Measurements from ENCODE around the gene UBQLN3.

Gene UBQLN3

DNA sequence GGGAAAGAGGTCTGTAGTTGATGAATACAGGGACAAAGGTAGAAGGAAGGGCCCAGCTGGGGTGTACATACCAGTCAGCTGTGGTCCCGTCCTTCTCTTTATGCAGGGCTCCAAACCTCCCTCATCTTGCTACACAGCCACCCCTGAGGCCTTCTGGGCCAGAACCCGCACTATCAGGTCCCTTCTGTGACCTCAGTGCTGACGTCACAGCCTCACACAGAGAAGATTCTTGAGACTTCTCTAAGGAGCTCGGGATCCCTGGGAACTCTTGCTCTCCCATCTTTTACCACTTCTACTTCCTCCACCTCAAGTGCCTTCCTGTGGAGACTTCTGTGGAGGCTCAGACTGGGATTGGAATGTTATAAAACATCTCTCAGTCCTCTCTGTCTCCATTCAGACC, at the start of gene UBQLN3:
Gene UBQLN3, minus strand, starts transcription at position 155 of the 400 bp plus-strand sequence. CDS start 399 bp downstream, outside the sequence.
- no peak for DNase-seq (ENCODE audit: low spot score)

DNA sequence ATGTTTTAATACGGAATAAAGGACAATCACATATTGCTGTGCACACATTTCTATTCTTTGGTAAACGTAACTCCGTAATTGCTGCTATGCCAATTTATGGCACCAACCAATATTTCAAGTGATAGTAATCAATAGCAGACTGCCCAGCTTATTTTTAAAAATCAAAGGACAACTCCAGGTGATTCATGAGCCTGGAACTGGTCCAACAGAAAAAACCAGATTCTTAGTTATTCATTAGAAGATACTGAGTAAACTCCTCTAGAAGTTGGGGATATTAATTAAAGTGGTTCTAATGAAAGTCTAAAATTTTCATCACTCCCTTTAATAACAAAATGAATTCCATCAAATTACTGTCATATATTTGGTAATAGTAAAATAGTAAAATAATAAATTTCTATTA, 48.0 kb upstream of the UBQLN3 start:
- no peak for DNase-seq (ENCODE audit: low spot score)

DNA sequence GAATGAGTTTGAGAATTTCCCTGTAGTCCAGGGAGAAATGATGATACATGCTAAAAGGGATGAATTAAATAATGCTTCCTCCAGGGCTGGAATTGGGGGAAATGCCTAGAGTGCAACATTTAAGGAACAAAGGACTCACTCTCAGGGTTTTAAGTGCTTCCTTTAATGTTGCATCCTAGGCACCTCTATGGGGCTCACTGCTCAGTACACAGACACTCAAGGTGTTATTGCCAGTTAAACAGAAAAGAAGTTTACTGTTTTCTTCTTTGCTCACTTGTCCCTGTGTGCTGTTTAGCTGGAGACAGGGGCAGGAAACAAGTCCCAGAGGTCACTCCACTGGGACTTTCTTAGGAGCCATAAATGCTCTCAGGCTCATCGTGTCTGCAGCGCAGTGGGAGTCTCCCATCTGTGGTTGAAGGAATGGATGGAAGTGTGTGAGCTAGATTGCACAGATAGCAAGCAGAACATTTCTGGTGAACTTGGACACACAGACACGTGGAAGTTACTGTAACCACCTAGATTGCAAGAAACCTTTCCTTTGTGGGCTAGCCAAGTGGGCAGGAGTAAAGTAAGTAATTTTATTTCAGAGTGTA, 46.9 kb upstream of the UBQLN3 start:
- DNase-seq (ENCODE audit: low spot score) = no peak

DNA sequence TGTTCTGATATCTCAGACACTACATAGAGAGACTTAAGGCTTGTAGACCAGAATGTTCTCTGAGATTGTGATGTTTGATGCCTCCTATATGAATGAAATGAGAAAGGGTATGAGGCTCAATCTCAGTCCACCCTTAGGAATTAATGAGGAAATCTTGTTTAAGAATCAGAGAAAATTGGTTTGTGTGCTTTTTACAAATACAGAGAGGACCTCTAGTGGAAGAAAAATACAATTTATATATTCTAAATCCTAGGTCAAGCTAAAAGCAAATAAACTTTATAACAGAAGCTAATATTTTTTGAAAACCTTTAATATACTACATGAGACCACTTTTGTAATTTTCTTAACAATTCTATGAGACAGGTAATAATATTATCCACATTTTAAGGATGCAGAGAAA, 43.6 kb upstream of the UBQLN3 start:
- DNase-seq (ENCODE audit: low spot score) = no peak

DNA sequence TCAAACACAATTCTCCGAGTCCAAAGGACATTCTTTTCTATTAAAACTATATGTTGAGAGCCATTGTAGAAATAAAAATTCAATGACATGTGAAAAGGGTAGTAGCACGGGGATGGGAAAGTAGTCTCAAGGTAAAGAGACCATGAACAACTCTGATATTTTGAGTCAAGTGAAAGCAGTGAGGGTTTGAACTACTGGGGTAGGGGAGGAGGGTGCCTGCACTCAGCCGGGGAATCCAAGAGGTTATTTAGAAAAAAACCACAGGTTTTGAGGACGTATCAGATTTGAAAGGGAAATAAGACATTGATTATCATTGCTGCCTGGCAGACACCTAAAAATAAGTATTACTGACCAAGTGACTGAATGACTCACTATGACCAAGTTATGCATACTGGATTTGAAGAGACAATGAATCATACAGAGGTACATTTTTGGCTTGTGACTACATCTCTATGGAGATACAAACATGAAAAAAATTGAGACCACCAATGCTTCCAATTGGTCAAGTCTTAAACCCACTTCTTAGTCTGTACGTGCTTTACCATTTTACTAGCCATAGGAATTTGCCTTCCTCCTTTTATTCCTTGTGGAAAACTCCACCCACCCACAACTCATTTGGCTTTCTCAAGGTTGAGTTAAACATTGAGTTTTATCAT, 40.8 kb upstream of the UBQLN3 start:
- DNase-seq (ENCODE audit: low spot score) = no peak

DNA sequence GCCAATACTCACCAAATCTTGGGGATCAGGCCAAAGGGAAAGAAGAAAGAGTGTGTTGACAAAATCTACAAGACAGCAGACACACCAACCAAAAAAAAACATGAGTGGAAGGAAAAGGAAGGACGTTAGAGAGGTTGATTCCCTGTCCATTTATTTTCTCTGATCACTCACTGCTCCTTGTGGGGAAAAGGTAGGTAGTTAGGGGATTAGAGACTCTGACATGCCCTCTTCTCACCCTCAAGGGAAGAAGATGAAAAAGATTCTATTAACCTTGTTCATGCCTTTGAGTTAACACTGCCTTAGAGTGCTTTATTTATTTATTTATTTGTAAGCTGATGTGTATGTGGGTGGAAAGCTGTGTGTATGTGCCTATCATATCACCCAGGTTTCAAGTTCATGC, 38.7 kb upstream of the UBQLN3 start, which contains the start of gene OR52H1:
Gene OR52H1, minus strand, starts transcription at position 101 of the 400 bp plus-strand sequence. CDS start 3,035 bp downstream, outside the sequence.
- no peak for DNase-seq (ENCODE audit: low spot score)

DNA sequence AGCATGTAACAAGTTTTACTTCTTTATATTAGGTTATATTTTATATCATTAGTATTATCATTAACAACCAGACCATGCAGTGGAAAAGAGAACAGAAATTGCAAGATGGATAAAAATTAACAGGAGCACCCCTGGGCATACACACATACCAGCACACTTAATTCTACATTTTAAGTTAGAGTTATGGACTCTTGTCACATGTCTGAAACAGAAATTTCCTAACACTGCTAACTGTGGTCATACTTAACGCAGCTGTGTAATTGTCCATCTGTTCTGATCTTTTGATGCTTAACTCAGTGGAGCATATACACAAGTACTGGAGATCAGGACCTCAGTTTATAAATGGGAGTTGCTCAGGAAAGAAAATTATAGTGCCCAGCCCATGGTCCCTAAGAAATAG, 38.2 kb upstream of the UBQLN3 start:
- no peak for DNase-seq (ENCODE audit: low spot score)

DNA sequence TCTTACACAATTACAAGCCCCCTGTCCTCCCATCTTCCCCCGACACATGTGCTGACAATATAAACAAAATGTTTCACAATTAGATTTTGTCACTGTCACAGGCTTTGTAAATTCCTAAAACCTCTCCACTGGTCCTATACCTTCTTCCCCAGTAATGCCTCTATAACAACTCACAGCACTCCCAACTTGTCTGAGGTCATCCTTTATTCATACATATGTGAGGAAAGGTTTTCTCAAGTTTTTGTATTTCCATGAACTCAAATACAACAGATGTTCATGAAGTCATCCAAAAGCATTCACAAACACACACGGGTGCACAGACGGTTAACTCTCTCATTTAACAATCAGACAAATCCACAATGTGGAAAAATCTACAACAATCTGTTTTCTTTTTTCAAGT, 36.7 kb upstream of the UBQLN3 start:
- no peak for DNase-seq (ENCODE audit: low spot score)

DNA sequence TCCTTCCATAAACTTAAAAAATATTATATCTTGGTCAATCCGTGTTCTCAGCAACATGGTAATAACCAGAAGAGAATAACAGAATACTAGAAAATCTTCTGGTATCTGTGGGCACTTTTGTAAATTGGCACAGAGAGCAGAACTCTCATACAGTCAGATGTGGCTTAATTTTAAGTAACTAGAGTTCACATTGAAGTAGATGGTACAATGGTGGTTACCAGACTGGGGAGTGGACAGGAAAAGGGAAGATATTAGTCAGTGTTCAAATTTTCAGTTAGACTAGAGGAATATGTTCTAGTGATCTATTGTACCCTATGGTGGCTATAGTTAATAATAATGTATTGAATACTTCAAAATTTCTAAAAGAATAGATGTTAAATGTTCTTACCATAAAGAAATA, 31.7 kb upstream of the UBQLN3 start:
- DNase-seq (ENCODE audit: low spot score) = no peak

DNA sequence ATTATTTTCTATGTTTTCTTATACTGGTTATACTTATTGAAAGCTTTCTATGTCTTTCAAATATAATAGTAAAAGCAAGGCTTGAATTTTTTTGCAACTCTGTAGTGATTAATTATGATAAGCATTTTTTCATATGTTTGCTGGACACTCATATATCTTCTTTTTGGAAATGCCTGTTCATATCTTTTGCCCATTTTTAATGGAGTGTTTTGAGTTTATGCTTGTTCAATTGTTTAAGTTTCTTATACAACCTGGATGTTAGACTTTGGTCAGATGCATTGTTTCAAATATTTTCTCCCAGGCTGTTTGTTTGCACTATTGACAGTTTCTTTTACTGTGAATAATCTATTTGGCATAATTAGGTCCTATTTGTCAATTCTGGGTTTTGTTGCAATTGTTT, 26.7 kb upstream of the UBQLN3 start:
- no peak for DNase-seq (ENCODE audit: low spot score)

DNA sequence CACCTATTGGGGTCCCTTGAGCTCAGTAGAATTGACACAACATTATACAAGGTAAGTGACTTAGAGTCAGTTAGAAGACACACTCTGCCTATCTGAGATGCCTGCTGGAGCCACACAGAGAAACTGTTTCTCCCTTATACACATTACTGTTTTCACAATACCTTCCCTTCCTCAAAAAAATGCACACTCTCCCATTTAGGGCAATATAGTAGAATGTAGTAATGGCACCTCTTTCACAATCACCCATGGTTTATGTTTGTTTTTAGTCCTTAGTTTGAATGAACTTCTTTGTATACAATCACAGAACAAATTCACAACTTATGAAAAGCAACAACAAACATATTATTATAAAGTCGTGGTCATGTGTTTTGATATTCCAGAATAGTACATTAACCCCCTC, 24.3 kb upstream of the UBQLN3 start:
- no peak for DNase-seq (ENCODE audit: low spot score)

DNA sequence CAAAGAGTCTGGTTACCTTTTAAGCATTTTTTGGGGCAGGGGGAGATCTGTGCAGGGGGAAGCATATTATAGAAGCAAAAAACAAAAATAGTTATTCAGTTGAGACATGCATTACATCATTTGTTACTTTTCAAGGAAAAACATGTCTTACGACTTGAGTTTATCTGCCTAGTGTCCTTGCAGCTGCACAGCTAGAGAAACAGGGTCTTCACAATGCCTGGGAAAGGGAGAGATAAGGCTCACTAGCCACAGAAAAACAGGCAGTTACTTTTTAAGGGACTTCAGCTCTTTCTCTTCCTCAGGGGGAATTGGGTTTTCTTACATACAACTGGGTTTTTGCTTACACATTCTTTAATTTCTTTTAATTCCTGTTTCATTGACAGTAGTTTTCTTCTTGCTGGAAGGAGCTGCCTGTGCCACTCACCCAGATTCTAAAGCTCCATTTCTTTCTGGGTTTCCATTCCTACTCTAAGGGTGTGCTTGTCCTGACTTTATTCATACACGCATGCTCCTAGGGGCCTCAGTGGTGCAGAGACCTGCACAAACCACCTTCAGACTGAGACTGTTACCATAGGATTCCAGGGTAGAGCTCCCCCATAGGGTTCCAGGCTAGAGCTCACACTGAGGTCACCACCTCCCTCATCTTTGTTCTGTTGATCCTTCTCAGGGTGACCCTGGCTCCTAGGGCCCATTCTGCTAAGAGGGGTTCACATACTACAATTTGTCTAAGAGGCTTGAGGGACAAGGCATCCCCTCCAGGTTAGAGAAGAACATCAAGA, 21.5 kb upstream of the UBQLN3 start:
- DNase-seq (ENCODE audit: low spot score) = no peak

DNA sequence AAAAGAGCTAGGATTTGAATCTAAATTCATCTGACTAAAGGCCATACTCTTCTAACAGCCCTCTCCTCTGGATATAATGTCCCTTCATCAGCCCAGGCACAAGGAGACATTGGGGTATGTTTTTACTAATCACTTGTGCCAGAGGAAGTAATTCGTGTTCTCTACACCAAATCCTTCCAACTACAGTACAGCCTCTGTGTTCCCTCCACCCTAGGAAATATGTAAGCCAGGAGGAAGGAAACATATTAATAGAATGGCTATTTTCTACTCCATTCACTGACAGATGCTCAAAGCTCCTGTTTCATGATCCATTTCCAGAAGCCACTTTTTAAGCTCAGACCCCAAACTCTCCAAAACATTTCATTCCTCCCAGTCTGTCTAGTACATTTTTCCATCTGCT, 18.7 kb upstream of the UBQLN3 start:
- no peak for DNase-seq (ENCODE audit: low spot score)

DNA sequence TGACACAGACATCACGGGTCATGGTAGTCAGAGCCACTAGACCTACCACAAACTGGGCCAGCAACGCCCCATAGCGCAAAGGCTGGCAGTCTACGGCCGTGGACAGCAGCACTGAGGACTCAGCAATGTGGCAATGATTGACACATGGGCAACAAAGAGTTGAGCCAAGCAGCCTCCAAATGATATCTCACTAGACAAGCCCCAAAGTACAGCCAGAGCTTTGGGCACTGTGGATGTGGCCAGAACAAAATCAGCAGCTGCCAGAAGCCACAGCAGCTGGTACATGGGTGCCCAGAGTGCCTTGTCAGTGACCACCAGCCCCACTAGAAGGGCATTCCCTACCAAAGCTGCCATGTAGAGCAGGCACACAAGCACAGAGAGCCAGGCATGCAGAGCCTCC, 18.0 kb upstream of the UBQLN3 start:
- DNase-seq (ENCODE audit: low spot score) = no peak

DNA sequence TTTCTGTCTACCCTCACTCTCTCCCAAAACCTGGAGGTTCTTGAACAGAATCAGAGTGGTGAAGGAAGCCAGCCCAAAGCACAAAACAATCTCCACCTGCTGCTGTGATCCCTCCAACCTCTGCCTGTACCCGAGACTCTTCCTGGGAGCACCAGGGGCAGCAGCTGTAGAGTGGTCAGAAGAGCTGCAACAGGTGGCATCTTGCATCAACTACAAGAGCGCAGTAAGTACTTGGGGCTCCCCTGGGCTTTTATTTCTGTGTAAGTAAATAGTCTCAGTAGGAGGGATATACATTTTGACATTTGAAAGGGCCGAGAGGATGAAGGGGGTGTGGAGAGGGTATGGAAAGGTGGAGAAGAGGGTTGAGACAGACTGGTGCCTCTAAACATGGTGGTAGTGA, 15.0 kb upstream of the UBQLN3 start:
- DNase-seq (ENCODE audit: low spot score) = no peak

DNA sequence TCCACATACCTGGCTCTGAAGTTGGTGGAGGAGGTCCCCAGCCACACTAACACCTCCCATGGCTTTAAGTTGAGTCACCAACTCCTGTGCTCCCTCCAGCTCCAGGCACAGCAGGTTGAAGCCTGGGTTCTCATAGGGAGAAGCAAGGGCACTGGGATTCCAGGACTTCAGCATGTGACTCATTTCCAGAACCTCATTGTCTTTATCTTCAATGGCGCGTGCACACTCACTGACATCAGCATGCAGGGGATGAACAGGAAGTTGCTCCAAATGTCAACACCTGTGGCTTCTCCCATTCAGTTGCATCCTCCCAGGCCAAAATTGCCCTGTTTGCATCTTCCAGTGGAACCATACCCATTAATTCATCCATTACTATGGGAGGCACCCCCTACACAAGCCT, 12.6 kb upstream of the UBQLN3 start:
- no peak for DNase-seq (ENCODE audit: low spot score)

DNA sequence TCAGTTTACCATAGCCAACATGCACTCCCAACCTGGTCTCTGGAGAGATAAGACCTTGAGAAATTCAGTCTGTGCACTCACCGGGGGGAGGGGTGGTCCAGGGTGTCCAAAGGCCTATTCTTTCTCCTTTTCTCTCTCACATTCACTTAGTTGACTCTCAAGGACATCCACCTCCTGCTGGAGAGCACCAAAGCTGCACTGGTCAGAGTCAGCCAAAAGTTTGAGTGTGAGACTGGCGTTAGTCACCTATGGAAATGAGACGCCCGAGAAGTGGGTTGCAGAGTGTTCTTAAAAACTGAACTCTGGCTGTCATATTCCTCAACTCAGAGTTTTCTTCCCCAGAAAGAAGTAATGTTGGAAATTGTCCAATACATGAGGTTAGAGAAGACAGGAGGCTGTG, 11.8 kb upstream of the UBQLN3 start:
- no peak for DNase-seq (ENCODE audit: low spot score)

DNA sequence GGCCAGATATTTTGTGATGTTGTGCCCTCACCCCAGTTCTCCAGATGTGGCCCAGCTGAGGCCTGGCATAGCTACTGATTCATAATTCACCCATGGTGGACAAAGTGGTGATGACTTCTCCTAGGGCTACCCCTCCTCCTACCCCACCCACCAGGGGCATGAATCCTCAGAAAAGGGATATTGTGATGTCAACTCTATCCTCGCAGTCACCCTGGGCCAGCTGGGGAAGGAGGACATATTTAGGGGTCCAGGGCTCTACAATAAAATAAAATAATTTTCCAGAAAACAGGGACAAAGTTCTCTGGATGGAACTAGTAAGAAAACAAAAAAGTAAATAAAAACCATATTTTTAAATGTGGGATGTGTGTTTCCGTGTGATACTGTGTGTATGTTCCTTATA, 6.8 kb upstream of the UBQLN3 start, which contains the start of gene UBQLNL:
Gene UBQLNL, minus strand, starts transcription at position 101 of the 400 bp plus-strand sequence. CDS start 258 bp downstream, outside the sequence.
- no peak for DNase-seq (ENCODE audit: low spot score)

DNA sequence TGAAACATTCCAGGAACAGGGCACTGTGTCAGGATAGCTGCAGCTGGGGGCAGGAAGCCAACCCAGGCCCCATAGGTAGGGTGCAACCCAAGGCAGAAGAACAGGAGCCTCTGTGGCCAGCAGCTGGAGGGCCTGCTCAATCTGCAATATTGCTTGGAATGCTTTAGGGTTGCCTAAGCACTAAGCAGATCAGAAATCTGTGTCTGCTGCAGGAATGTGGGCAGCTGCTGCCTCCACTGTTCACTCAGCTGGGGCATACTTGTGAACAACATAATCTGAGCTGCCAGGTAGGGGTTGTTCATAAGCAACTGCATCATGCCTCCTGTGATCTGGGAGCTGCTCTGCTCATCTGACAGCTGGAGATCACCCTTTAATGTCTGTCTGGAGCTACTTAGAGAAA, 5.1 kb upstream of the UBQLN3 start:
- DNase-seq (ENCODE audit: low spot score) = no peak

DNA sequence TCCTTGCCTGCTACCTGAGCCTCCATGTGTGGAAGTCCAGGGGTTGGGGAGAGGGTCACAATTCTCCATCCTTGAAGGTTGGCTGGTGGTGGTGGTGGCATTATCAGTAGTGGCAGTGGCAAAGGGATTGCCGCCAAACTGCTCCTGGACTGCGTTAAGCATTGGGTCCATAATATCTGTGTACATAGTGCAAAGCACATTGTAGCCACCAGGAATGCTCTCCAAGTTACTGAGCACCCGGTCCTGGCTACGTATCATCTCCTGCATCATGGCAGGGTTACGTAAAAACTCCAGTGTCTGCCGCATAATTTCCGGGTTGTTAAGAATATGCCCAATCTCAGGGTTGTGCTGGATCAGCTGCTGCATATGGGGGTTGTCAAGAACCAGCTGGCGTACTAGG, 1.2 kb downstream of the UBQLN3 start:
- DNase-seq (ENCODE audit: low spot score) = no peak

DNA sequence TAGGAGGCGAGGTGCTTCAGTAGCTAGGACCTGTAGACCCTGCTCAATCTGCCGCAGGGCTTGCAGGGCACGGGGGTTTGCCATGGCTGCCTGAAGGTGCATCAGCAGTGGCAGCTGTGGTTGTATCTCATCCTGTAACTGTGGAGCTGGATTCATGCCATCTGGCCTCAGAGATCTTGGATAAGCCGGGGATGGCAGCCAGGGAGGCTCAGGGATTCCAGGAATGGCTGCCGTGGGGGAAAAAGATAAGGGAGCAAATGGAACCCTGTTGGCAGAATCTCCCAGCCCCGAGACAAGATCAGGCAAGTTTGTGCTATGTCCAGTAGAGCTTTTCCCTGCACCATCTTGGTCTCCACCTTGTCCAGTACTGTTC, 1.8 kb downstream of the UBQLN3 start:
- DNase-seq (ENCODE audit: low spot score) = no peak

DNA sequence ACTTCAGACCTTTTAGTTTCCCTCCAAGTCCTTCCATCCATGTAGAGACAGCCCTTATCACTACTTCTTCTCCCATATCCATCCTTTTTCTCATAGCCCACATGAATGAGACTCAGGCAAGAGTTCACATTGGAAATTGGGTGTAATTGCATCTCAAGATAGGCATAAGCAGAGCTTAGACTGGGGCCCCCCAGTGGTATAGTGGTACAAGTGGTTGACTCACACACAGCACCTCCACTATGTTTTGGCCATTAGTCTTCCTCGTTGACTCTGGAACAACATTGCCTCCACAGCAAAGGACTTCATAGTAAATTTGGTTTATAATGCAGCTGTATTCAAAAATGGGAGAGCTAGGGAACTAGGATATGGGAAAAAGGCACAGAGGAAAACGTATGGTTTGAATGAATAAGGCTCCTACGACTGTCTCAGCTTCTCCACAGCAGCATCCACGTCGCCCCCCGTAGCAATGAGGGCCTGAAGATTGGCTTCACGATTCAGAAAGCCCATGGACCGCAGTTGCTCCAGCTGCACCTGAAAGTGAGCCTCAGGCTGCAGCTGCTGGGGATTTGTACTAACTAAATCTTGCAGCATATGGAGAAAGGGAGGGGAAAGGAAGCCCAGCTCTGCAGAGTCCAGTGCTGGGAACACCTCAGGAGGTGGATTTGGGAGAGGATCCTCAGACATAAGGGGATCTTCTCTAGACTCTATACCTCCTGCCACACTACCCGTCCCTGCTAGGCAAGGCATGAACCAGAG, 2.4 kb downstream of the UBQLN3 start:
- DNase-seq (ENCODE audit: low spot score) = no peak
